Activated effector memory CD4-positive, alpha-beta T cell treated with Interleukin-2 at 50 U/mL for 16 hours (primary cell): ENCODE data around the gene PARN.
"Not testable (repeated sequence)": the region's sequence is repeated elsewhere in the genome, so short reads cannot be mapped to it uniquely, and the experiment has no call there.

Experiments
- DNase-seq: peaks from one replicate; pipeline ENCODE4 v3.0.0-alpha.2; 2020

Gene PARN

DNA sequence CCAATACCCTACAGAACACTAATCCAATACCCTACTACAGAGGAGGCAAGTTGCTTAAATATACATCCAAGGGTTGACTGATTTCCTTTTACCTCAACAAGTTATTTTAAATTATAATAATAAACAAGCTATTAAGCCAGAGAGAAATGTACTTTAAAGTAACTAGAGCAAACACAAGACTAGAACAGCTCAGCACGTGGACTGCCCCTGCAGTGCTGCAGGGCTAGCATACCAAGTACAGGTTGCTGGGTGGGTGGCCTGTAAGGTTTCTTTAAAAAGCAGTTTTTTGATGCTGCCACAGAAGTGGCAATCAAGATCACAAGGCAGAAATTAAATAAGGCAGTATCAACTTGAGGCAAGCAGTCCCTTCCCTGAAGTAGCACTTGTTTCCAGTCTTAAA lies 63.5 kb downstream of the PARN start:
- DNase-seq, result no peak

DNA sequence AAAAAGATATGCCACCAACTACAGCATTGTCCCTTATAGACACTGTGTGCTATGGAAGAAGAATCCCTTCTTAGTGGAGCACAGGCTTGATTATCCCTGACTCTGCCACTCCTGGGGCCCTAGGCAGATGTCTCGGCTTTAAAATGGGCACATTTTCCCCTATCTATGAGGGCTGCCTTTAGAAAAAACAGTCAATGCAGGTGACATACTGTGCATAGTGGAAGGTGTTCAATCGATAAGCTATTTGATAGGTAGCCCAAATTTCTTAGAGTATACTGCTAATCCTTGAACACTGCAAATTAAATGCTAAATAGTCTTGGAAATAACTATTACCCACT lies 64.4 kb downstream of the PARN start:
- no peak for DNase-seq

DNA sequence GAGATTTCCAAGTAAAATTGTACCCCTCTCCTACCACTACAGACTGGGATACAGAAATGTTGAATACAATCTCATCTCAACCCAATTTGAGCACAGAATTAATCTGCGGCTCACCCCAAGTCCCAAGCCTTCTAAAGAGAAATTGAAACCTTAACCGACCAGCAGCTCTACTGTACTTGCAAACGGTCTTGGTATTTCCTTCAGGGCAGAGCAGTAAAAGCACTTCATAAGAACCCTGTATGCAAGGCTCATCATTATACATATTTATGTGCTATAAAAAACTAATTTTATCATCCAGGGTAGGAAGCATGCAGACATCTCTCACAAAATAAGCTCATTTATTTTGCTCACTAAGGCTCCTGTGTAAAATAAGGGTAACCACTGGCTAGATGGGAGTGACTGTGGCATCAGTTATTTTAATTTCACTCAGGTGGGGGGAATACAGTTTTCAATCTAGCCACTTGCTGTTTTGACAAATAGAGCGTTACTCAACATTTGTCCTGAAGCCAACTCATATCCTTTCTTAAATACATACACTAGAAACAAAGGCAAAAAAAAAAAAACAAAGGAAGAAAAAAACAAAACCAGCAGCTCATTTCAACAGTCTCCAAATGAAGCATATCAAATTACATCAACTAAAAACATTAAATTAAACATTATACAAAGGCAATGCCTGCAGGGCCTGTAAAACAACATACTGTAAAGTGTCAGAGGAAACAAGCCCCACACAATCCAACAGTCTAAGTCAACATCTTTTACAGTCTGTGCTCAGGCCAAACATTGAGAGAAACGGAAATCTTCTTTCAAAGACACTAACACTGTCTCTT lies 65.0 kb downstream of the PARN start:
- no peak for DNase-seq

DNA sequence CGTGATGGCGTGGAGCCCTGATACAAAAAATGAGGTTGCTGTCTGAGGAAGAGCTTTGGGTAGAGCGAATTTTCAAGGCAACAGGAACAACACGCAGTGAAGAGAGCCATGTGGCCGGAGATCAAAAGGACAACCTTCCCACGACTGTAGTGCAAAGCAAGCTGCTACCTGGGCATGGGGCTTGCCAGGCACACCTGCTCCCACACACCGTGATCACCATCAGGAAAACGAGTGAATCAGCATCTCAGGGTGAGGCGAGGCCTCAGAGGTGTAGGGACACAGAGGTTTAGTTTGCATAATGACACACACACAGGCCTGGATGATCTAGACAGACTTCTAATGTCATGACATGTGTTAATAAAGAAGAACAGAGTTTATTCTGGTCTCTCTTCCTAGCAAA lies 65.7 kb downstream of the PARN start:
- DNase-seq, result no peak

DNA sequence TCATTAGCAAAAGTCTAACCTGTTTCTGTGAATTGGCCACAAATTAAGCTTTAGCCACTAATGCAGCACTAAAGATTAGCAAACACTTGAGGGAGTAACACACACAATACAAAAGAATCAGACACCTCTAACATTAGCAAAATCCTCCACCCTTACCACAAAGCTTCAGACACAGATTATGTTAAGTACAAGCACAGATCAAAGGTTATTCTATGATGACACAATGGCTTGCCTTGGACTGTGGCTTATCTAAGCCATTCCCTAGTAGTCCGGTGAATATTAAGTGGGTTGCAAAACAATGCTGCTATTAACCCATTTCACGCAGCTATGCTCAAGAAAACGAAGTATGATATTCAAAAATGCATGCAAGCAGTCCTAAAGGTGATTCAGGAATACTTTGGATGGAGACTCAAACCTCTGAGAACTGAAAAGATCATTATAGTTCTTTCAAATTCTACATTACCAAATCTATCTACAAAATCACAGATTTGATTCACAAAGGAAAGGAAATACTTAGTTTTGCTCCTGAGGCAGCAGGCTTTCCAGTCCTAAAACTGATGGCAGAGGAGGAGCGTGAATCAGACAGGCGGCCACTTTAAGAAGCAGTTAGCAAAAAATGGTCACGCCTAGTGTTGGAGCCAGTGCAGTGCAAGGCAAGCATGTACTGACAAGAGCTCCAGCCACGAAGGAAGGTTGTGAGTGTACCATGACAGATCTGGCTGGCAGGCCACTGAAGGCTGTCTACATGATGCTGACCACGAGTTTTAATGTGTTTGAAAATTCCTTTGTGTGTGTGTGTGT lies 67.2 kb downstream of the PARN start:
- no peak for DNase-seq

DNA sequence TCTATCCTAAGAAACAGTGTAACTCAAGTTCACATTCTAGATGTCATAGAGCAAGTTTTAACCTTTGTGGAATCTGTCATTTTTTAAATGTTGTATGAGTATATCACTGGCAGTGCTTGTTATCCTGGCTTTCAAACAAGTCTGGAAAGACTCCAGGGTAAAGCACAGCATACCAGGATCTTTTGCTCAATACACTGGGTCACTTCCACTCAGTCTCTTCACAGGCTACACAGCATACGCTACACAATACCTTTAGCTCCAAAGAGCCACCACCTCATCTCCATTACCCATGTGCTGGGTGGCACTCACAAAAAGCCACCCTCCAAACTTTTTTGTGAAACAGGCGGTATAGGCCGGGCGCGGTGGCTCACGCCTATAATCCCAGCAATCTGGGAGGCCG lies 69.5 kb downstream of the PARN start:
- DNase-seq, result no peak

DNA sequence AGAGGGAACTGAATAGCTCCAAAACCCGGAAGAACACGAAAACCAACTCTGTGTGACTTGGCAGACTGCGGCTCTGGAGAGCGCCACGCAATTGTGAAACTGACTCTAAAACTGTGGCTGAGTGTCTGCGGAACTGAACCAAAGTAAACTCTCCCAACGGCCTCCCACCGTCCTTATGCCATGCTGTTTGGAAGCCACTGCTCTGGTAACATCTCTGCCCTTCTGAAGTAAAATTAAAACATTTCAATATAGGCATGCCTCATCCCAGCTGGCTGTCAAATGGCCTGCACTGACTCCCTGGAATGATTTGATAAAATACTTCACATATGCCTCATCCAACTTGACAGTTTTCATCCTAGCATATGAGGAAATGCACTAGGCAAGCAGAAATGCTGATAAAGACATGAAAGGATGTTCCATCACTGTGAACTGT lies 70.2 kb downstream of the PARN start:
- no peak for DNase-seq

DNA sequence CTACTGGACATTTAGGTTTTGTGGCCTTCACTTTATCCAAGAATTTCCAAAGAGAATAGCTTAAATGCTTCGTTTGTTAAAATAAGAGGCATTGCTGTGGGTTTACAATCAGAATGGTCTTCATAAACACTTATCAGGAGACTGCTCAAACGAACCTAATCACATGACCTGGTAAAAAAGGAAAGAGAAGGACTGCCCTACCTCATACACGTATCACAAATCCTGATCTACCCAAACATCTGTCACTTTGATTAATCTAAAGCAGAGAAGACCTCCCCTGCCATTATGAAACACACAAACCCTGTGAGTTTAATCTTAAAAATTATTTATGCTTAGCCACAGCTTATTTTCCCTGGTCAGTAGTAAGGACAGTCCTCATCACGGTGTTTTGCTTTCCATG lies 76.6 kb downstream of the PARN start:
- no peak for DNase-seq

DNA sequence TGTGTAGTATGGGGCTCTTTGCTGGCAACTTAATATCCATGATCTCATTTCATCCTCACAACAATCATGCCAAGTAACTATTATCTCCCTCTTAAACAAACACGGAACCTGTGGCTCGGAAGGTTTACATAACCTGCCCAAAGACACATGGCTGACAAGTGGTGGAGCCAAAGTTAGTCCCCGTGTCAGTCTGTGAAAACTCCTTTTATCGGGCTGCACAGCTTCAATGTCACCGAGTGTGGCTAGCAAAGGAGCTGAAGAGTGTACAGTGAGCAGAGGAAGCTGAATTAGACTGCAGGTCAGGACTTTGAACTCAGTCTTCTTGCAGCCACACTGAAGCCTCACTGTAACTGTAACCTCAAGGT lies 80.3 kb downstream of the PARN start:
- no peak for DNase-seq

DNA sequence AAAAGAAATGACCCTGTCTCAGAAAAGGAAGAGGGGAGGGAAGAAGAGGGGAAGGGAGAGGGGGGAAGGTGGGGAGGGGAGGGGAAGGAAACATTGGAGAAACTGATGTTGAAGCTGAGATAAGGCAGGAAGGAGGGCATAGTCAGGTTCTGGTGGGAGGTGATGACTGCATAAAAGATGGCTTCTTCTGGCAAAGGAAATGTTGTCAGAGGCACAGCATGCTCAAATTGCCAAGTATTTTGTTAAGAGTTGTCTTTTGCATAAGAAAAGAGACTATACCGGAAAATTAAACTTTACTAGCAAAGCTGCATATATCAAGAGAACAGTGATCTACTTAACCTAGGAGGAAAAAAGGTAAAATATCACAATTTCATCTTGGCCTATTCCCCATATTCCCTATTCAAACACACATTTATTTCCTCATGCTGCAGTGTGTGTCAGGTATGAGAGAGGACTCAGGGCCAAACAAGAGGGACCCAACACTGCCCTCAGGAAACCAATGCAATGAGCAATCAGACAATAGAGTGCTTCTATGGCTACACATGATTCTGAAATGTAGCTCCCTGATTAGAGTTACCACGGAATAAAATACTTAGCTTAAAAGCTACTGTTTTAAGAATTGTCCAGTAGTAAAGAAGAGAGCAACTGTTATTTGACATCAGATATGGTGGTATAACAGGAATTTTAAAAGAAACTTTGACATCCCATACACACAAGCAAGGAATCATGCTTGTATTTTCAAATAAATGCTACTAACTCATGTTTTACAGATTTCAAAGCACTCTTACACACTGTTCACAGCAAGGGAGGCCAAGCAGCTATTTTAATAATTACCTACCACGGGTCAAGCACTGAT lies 80.9 kb downstream of the PARN start:
- no peak for DNase-seq

DNA sequence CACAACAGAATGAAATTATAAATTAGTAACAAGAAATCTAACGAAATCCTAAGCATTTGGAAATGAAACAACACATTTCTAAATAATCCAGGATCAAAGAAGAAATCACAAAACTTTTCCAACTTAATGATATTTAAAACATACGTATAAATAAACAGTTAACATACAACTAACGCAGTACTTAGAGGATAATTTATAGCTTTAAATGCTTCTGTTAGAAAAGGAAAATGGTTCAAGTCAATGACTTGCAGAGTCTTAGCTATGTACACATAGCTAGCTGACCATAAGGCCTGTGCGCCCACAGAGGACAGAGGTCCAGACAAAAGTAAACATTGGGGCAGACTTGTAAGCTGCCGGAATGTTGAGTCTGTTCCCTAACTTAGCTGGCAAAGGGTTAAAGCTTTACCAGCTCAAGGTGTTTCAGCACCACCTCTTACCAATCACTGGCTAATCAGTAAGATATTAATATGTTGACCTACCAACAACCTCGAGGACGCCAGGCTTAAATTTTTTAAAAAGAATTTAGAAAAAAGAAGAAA lies 84.6 kb downstream of the PARN start:
- no peak for DNase-seq

DNA sequence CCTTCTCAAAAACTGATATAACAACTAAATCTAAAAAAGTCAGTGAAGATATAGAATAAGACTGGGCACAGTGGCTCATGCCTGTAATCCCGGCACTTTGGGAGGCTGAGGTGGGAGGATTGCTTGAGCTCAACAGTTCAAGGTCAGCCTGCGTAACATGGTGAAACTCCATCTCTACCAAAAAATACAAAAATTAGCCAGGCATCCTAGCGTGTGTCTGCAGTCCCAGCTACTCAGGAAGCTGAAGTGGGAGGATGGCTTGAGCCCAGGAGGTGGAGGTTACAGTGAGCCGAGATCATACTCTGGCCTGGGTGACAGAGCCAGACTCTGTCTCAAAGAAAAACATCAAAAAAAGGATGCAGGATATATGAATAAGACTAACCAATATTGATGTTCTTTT lies 85.2 kb downstream of the PARN start:
- not testable (repeated sequence) for DNase-seq

DNA sequence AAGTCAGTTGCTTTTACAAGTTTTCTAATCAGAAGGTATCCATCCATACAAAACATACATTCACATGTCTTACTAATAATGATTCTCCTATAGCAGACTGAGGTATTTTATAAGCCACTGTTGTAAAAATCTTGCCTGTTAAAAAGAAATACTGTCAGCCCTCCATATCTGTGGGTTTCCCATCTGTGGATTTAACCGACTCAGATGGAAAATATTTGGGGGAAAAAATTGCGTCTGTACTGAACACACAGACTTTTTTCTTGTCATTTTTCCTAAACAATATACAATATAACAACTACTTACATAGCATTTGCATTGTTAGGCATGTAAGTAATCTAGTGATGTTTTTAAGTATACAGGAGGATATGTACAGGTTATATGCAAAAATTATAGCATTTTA lies 90.4 kb downstream of the PARN start:
- no peak for DNase-seq

DNA sequence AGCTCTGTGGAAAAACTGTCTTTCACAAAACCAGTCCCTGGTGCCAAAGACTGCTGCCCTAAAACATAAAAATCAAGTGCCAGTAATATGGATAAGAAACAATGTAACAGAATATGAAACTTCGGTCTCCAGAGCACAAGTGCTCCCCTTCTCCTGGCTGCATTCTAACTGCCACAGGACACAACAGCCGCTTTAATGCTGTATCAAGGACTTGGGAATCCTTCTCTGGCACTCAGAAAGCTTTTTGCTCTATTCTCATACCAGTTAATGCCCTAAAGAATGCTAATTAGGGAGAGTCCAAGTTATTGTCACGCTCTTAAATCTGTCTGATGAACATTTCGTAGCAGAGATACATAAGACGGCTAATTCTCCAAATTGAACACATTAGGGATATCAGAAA lies 90.9 kb downstream of the PARN start:
- DNase-seq, result no peak

DNA sequence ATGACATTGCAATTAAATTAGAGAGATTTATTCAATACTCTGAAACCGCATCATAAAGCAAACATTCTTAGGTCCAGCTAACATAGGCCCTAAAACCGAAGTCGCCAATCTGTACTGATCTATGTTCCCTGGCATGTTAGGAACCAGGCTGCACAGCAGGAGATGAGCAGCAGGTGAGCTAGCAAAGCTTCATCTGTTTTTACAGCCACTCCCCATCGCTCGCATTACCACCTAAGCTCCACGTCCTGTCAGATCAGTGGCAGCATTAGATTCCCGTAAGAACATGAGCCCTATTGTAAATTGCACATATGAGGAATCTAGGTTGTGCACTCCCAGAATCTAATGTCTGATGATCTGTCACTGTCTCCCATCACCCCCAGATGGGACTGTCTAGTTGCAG lies 91.5 kb downstream of the PARN start:
- DNase-seq, result no peak

DNA sequence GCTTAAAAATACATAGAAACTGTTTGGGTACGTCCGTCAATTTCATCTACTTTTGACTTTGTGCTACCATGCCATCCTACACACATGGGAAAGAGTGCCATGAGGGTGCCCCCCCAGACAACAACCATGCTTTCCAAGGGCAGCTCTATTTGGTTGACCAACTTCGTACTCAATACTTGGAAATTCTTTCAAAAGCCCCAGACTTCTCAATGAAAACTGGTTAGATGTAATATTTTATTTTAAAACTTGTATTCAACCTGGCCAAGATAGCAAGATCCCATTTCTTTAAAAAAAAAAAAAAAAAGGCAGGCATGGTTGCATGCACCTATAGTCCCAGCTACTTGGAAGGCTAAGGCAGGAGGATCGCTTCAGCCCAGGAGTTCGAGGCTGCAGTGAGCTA lies 98.4 kb downstream of the PARN start:
- DNase-seq, result no peak

DNA sequence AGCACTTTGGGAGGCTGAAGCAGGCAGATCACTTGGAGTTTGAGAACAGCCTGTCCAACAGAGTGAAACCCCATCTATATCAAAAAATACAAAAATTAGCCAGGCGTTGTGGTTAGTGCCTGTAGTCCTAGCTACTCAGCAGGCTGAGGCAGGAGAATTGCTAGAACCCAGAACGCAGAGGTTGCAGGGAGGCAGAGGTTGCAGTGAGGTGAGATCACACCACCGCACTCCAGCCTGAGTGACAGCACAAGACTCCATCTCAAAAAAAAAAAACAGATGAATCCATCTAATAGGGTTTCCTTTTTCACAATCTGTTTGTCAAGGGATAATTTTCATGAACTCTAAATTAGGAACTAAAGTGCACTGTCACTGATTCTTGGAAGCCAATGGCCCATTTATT lies 99.0 kb downstream of the PARN start:
- DNase-seq, result no peak

DNA sequence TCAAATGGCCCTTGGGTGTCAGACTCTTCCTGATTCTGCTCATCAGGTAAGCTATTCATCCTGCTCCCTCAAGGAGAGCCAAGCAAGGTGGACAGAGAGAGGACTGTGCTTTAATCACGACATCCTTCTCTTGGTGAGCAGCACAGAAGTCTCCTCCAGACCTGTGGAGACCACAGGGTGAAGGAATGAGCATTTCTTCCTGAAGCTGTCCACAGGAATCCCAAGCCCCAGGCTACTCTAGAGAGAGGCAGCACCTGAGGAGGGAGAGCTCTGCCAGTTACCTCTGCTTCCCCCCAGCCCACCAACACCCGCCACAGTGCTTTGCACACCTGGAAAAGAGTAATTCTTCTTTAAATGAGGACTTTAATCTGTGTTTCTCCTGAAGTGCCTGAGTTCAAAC lies 100.0 kb downstream of the PARN start:
- DNase-seq, result no peak

DNA sequence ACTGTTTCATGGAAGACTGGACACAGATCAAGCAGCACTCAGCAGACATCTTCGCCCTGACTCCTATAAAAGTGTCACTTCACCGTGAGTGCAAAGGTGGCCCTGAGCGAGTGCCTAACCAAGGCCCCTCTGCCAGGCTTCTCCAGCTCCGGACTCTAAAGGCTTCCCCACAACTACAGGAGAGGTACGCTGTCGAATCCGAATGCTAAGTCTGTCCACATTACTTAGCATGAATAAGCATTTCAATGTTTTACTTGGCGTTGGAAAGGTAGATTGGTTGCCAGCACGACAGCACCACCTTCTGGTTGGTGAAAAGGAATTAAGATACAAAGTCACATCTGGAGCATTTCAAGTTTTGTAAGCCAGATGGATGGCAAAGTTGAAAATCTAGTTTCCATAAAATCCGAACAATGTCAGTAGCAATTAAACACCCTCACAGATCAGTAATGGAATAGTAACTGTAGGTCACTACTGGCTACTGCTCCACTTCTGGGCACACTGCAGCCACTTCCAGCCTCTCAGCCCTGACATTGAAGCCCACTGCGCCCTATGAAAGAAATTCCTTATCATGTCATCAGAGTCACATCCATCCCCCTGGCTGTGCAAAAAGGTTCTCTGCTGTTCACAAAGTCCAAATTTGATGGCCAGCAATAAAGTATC lies 100.9 kb downstream of the PARN start:
- DNase-seq, result peak; percentile 6

DNA sequence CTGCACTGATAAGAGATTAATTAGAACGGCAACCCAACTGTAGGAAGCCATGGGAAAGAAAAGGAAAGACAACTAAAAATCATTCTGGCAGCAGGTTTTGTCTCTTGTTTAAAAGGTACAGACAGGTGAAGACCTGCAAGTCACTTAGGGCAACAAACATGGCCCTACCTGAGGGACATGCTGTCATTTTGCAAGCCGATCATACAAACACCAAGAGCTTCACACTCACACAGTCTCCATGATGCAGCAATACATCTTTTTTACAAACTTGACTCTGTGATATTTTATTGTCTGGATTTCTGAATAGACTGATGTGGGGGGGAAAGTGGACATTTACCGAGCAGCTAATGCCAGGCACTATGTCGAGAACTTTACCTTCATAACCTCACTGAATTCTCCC lies 101.8 kb downstream of the PARN start:
- DNase-seq, result no peak

DNA sequence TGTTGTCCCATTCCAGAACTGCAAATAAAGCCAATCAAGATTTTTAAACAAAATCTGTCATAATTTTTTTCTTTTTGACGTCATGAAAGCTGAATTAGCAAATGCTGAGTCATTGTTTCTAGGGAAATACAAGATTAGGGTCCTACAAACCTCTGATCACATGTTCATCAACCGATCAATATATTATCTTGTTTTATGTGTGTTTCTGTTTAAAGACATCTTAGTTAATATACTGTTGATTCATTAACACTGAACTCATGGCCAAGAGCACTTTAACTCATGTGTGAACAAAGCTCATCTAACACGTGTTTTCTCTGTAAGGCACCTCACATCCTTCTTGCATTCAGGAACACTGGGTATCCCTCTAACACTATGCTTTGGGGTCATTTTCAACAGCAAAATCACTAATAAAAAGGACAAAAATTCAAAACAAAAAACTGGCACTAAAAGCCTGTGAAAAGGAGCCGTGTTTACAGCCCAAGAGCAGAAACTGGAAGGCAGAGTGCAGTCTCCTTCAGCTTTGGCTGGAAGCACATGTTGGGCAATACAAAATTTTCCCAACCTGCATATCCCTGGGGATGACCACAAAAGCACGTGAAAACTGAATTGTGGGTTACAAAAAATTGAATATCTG lies 102.5 kb downstream of the PARN start:
- no peak for DNase-seq

DNA sequence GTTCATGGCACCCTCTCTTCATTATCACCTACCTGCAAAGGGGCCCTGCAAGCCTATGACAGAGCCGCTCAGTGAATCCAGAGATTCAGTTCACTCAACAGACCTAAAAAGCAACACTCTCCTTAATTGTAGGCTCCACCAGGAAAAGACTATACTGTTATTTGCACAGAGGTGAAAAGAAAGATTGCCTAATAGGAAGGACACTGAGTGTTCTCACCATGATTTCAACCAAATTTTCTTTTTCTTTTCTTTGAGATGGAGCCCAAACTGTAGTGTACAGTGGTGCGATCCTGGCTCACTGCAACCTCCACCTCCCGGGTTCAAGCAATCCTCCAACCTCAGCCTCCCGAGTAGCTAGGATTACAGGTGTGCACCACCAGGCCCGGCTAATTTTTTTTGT lies 104.5 kb downstream of the PARN start:
- no peak for DNase-seq
